GM18873 (cell line): ENCODE results near the gene SCO1.

Source experiments
- ATAC-seq: cut with Tn5 transposase; IDR thresholded peaks from one replicate; pipeline ENCODE4 v1.9.1; 2021; ENCODE audit warnings: mild to moderate bottlenecking, moderate library complexity, moderate number of reproducible peaks; ENCODE audit not compliant: unreplicated experiment, low FRiP score

SCO1 gene

DNA sequence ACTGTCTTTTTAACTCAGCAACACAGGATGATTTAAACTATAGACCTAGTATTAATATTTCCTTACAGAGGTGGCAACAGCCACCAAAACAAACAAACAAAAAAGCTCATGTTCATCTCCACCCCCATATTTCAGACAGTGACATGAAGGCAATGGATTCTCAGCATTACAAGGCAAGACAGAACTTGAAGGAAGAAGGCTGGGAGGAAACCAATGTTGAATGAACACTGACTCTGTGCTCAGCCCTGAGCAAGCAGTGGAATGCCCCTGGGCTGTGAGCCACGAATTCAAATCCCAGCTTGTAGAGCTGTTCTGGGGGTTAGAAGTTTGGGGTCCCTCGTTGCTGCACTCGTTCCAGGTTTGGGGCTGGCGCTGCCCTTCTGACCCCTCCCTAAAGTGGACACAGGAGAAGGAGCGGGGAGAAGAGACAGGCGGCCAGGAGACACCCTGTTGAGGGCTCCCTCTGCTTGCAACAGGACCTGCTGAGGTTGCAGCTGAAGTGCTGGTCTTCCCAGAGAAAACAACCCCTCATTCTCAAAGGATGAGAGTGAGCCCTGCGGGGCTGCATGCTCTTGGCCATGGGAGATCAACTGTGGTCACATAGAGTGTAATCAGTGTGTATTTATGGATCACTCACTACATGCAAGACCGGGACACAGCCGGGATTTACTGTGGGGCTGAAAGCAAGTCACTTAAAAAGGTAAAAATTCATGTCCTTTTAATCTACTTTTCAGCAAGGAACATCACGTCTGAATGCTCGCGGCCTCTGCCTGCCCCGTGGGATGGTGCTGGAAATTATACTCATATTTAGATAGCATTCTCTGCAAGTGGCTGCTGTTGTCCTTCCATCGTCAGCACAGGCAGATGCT is 74.5 kb downstream of the SCO1 start:
- ATAC-seq, result no peak
